Body of pancreas (tissue), 4 donors: ENCODE results near the gene DDX41.

ENCODE experiments used
- POLR2A ChIP-seq, 3 donors: fragments of 450-650 bp; IDR thresholded peaks; one replicate each; pipeline ENCODE4 v1.6.1; 2016; ENCODE audit warnings: antibody characterized with exemption in 3 of 3, mild to moderate bottlenecking in 2 of 3
- TF ChIP-seq, protein P1 (sequence below), 7 experiments: fragments of 450-650 bp in 4 of 7; fragments of 200-600 bp in 3 of 7; sonication (generic) in 3 of 7; IDR thresholded peaks; one replicate each; pipeline ENCODE4 v1.5.1; 2016 to 2019; ENCODE audit warnings: antibody characterized with exemption in 7 of 7

DNA sequence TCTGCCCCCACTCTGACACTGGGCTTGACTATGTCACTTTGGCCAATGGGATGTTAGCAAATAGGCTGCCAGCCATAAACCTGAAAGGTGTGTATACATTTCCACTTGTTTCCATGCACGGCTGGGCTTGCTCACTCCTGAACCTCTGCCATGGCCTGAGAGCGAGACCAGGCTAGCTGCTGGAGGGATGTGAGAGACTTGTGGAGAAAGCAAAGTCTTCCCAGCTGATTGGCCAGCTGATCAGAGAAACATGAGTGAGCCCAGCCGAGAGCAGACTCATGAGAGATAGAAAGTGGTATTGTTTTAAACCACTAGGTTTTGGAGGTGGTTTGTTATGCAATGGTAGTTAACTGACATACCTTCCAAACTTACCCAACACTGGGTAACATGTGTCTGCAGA is 23.7 kb upstream of the DDX41 start:
- no peak for TF ChIP-seq POLR2A (IDR thresholded peaks at IDR 0.05)
- TF ChIP-seq, protein P1, sequence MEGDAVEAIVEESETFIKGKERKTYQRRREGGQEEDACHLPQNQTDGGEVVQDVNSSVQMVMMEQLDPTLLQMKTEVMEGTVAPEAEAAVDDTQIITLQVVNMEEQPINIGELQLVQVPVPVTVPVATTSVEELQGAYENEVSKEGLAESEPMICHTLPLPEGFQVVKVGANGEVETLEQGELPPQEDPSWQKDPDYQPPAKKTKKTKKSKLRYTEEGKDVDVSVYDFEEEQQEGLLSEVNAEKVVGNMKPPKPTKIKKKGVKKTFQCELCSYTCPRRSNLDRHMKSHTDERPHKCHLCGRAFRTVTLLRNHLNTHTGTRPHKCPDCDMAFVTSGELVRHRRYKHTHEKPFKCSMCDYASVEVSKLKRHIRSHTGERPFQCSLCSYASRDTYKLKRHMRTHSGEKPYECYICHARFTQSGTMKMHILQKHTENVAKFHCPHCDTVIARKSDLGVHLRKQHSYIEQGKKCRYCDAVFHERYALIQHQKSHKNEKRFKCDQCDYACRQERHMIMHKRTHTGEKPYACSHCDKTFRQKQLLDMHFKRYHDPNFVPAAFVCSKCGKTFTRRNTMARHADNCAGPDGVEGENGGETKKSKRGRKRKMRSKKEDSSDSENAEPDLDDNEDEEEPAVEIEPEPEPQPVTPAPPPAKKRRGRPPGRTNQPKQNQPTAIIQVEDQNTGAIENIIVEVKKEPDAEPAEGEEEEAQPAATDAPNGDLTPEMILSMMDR (IDR thresholded peaks at IDR 0.05) = no peak
